ENCODE data around the gene RCCD1. TPM values are rescaled to one million over a fixed set of nuclear protein-coding genes. Genes with fewer than 3 reads are reported as not detected.

RCCD1 gene
- total and polyA plus RNA-seq, 7 donors = 4.4 to 7.6 (median 6.0) TPM

- intact Hi-C loops (cut with DNase I) = no loop called here
- peaks cover 32% of the 10 kb centered on the region for H3K4me1 ChIP-seq
- DNase-seq = peak; percentile 86 to 91
- H3K36me3 ChIP-seq (ENCODE audit: insufficient read depth in 1 of 2, low read depth in 1 of 2) = peaks cover under 1 to 31% of the 10 kb centered on the region in 2 donors
- peak; percentile 39 to 67 (median 60) for ATAC-seq
- WGBS, 3 donors = 2 to 4% (median 2%) methylated on average over 19 of the region's 19 CpGs
- H3K27me3 ChIP-seq (ENCODE audit: insufficient read depth in 3 of 3, low read length in 2 of 3) = no peaks in the 10 kb centered on the region
- peak; percentile 83 for TF ChIP-seq CTCF (IDR thresholded peaks at IDR 0.05)
- H3K4me3 ChIP-seq = peak overlapping the region; percentile 84
- peak overlapping the region; percentile 74 for H3K27ac ChIP-seq
- no peaks in the 10 kb centered on the region for H3K9me3 ChIP-seq
Measured at GRCh38 chr15:90934256-90934948, 20.3 kb upstream of the RCCD1 start.

- intact Hi-C loops (cut with DNase I) = no loop called here
- TF ChIP-seq CTCF (IDR thresholded peaks at IDR 0.05) = no peak
- ATAC-seq = peak; percentile 79 to 83 (median 82)
- WGBS, 3 donors = 0 to 1% (median 1%) methylated on average over 48 to 65 of the region's 65 CpGs
- peaks cover 32% of the 10 kb centered on the region for H3K4me1 ChIP-seq
- peaks cover 3 to 38% of the 10 kb centered on the region in 2 donors for H3K36me3 ChIP-seq (ENCODE audit: insufficient read depth in 1 of 2, low read depth in 1 of 2)
- peak within 1 kb of the TSS; percentile 84 for H3K4me3 ChIP-seq
- peak within 1 kb of the TSS; percentile 74 for H3K27ac ChIP-seq
- no peaks in the 10 kb centered on the region for H3K27me3 ChIP-seq (ENCODE audit: insufficient read depth in 3 of 3, low read length in 2 of 3)
- DNase-seq = peak; percentile 93 to 95
- no peaks in the 10 kb centered on the region for H3K9me3 ChIP-seq
Measured at GRCh38 chr15:90934949-90935751, 19.5 kb upstream of the RCCD1 start, which contains the start of gene UNC45A. Gene UNC45A, plus strand, starts transcription at chr15:90935285. Its CDS starts 40 bp downstream, at chr15:90935325.

- peaks cover 17% of the 10 kb centered on the region for H3K4me1 ChIP-seq
- H3K27ac ChIP-seq = no peak overlapping the region
- DNase-seq = no peak
- H3K27me3 ChIP-seq (ENCODE audit: insufficient read depth in 3 of 3, low read length in 2 of 3) = no peaks in the 10 kb centered on the region
- 73 to 89% (median 76%) methylated on average over 1 of the region's 1 CpG for WGBS, 3 donors
- H3K4me3 ChIP-seq = no peak overlapping the region
- intact Hi-C loops (cut with DNase I) = no loop called here
- H3K9me3 ChIP-seq = no peaks in the 10 kb centered on the region
- ATAC-seq = no peak
- no peak for TF ChIP-seq CTCF (IDR thresholded peaks at IDR 0.05)
- H3K36me3 ChIP-seq (ENCODE audit: insufficient read depth in 1 of 2, low read depth in 1 of 2) = peaks cover 3 to 55% of the 10 kb centered on the region in 2 donors
Measured at GRCh38 chr15:90936823-90937222, 17.9 kb upstream of the RCCD1 start.

DNA sequence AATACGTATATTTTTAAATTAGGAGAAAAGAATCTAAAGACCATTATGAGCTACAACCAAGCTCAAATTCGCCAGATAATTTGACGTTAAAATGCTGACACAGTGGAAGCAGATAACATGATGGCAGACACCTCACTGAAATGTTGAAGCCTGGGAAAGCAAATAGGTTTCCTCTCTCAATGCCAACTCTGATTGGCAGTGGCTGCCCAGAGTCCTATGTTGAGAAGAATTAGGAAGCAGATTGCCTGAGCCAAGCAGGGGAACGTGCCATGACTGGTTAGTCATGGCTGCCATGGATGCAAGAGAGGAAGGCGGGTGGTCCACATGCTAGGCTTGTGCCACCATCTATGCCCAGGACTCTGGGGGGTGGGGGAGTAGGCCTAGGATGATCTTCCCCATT, 16.4 kb upstream of the RCCD1 start:
- intact Hi-C loops (cut with DNase I) = no loop called here
- DNase-seq (no peak), ATAC-seq (no peak)
- H3K27ac ChIP-seq = no peak overlapping the region
- H3K4me3 ChIP-seq = no peak overlapping the region
- H3K36me3 ChIP-seq (ENCODE audit: insufficient read depth in 1 of 2, low read depth in 1 of 2) = peaks cover 3 to 70% of the 10 kb centered on the region in 2 donors
- no peaks in the 10 kb centered on the region for H3K9me3 ChIP-seq
- WGBS, 3 donors = 75 to 84% (median 81%) methylated on average over 5 of the region's 5 CpGs
- no peak for TF ChIP-seq CTCF (IDR thresholded peaks at IDR 0.05)
- no peaks in the 10 kb centered on the region for H3K27me3 ChIP-seq (ENCODE audit: insufficient read depth in 3 of 3, low read length in 2 of 3)
- peaks cover 15% of the 10 kb centered on the region for H3K4me1 ChIP-seq
